GM12875 (cell line): ENCODE results near the gene C1QL4.
"Not testable (repeated sequence)": the region's sequence is repeated elsewhere in the genome, so short reads cannot be mapped to it uniquely, and the experiment has no call there.

ENCODE experiments used
- H3K4me3 ChIP-seq: one replicate; pipeline ENCODE4 v1.5.1; 2011; ENCODE audit warnings: low read depth, low read length, control low read depth
- CTCF ChIP-seq: IDR thresholded peaks from 2 replicates; pipeline ENCODE4 v1.5.1; 2011; ENCODE audit warnings: low read depth, mild to moderate bottlenecking, control low read depth, inconsistent platforms, low read length, moderate library complexity, borderline replicate concordance; ENCODE audit not compliant: insufficient read depth

Gene C1QL4

GRCh38 chr12:49338830-49339463 lies 2.0 kb upstream of the C1QL4 start:
- no peak overlapping the region for H3K4me3 ChIP-seq
- no peak for TF ChIP-seq CTCF

DNA sequence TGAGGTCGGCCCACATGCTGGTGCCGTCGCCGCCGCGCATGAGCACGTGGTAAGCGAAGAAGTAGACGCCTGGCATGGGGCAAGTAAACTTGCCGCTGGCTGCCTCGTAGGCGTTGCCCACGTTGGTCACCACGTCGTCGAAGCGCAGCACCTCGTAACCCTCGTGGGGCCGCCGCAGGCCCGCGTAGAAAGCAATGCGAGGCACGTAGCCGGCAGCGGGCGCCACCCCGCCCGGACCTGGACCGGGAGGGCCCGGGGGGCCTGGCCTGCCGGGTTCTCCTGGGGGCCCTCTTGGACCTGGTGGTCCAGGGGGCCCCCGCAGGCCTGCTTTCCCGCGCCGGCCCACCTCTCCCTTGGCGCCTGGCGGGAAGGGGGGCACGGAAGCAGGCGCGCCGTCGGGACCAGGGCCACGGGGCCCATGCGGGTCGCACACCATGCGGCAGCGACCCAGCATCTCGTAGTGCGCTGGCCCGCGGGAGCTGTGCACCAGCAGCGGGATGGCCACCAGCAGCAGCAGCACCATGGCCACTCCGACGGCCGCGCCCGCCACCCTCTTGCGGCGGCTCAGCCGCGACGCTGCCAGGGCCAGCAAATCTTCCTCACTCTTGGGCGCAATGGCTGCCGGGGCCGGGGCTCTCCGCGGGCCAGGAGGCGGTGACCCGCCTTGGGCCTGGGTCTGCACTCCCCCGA lies 888 bp downstream of the C1QL4 start:
- TF ChIP-seq CTCF, result no peak
- no peak overlapping the region for H3K4me3 ChIP-seq

- no peak overlapping the region for H3K4me3 ChIP-seq
- no peak for TF ChIP-seq CTCF
These were observed 1.7 kb downstream of the C1QL4 start for GRCh38 chr12:49335118-49335954.

DNA sequence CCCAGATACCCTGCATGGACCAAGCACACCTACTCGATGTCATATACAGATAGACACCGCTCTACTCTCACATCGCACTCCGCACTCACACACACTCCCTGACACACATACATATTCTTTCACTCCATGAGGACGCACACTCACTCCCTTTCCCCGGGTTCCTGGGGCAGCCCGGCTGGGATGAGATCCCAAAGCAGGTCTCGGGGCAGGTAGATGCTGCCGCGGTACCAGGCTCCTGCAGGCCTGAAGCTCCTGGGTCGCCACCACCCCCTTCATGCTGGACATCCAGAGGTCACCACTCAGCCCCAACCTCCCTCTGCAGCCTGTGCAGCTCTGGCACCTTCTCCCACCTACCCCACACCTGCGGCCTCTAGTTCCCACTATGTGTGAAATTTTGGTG lies 2.3 kb downstream of the C1QL4 start:
- H3K4me3 ChIP-seq, result no peak overlapping the region
- TF ChIP-seq CTCF, result no peak

DNA sequence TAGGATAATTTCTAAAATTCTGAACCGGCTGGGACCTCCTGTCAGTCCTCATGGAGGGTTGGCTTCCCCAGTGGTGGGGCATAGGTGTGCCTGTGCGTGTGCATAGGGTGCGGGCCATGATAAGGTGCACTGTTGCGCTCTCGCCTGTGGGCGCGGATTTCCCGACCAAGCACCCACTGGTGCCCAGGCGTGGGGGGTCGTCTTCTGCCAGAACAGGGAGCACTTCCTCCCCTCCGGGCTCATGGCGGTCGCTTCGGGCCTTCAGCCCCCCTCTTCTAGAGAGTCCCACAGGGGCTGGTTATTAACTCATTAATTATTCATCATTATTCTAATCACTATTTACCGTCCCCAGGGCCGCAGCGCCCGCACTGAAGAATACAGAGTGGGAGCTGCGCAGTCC lies 2.8 kb downstream of the C1QL4 start:
- no peak overlapping the region for H3K4me3 ChIP-seq
- no peak for TF ChIP-seq CTCF

DNA sequence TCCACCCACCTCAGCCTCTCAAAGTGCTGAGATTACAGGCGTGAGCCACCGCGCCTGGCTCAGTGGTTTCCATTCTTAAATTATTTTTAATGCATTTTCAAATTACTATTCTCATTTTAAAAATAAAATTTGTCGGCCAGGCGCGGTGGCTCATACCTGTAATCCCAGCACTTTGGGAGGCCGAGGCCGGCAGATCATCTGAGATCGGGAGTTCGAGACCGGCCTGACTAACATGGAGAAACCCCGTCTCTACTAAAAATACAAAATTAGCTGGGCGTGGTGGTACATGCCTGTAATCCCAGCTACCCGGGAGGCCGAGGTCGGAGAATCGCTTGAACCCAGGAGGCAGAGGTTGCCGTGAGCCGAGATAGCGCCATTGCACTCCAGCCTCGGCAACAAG lies 3.2 kb downstream of the C1QL4 start:
- H3K4me3 ChIP-seq, result not testable (repeated sequence)

DNA sequence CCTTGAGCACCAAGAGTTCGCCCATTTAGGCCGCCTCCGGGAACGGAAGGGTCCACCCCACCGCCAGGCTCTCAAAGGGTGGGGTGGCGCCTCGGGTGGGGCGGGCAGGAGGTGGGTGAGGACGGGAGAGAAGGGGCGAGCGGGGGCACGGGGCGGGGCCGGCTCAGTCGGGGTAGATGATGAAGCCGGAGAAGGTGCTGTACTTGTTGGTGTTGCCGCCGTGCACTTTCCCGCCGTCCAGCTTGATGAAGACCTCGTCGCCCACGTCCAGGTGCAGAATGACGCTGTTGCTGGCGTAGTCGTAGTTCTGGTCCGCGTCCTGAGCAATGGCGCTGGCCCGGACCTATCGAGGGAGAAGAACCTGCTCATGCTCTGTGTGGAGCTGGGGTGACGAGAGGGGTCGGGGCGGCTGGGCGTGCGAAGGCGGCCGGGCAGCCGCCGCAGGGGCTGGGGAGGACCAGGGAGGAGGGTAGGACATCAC lies 4.1 kb downstream of the C1QL4 start:
- no peak for TF ChIP-seq CTCF
- H3K4me3 ChIP-seq, result no peak overlapping the region
